ENCODE results near the gene KRT80.

The KRT80 gene

DNA sequence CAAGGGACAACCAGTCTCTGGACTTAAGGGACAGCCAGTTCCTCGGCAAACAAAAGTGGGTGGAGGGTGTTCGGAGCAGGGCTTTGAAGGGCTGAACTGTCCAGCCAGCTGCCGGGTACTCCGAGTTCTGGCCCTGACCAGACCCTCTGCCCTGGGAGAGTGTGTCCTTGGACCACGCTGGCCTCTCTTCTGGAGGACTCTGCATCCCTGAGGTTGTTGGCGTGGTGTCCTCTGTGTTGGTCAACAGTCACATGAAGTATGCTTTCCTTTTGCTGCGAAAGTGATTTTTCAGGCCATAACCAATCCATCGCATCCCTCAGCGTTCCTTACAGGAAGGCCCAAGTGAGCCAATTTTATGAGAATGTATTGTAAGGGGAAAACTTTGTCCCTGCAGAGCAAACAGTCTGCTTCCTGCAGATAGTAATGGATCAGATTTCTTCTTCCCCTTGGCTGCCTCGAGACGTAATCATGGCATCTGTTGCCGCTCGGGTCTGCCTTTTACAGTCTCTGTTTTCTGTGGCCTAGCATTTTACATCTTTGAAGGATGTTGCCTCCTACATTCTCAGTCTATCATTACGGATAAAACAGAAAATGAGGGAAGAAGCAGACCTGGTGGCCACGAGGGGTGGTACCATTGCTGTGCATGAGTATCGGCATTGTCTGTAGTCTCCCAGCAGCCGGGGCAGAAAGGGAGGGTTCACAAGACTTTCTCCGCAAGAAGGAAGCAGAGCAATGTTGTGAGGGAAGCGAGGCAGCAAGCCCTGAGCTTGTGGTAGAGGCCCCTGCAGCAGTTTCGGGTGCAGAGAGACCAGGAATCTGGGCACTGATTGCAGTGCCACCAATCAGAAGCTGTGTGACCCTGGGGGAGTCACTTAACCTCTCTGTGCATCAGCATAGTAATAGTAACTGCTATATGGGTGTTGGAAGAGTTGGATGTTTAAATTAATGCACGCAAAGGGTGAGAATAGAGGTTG lies 64.9 kb downstream of the KRT80 start:
- no peak for DNase-seq

DNA sequence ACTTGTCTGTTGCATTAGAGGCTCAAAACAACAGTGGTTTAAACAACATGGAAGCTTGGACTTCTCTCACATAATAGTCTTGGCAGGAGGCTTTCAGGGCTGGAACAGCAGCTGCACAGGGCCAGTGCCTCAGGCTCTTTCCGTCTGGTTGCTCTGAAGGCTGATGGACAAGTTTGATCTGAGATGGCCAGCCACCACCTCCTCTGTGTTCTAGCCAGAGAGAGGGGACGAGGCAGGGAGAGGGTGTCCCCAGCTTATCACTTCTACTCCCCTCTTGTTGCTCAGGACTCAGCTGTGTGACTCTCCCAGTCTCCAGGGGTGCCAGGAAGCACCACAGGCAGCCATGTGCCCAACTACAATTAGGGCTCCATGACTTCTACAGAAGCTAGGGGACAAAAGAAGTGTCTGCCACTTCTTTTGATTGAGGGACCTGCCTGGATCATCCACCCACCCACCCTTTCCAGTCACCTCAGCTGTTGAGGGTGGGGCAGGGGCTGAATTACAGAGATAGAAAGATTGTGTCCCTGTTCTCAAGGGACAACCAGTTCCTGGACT lies 65.7 kb downstream of the KRT80 start:
- no peak for DNase-seq

DNA sequence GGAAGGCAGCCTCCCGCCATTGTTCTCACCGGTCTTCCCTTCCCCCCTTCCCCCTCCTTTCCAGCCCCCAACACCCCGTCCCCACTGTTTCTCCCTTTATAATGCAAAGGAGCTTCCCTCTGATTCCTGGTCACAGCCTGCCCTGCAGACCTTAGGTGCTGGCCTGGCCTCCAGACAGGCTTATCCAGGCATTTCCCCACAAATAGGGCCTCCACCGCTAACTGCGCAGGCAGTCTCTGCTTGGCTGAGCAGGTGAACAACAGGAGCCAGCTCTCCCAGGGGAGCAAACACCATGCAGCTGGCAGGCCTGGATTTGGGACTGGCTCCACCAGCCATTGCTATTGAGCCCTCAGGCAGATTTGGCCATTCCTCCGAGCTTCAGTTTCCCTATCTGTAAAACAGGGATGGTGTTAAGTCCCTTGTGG lies 66.3 kb downstream of the KRT80 start:
- DNase-seq, result no peak

DNA sequence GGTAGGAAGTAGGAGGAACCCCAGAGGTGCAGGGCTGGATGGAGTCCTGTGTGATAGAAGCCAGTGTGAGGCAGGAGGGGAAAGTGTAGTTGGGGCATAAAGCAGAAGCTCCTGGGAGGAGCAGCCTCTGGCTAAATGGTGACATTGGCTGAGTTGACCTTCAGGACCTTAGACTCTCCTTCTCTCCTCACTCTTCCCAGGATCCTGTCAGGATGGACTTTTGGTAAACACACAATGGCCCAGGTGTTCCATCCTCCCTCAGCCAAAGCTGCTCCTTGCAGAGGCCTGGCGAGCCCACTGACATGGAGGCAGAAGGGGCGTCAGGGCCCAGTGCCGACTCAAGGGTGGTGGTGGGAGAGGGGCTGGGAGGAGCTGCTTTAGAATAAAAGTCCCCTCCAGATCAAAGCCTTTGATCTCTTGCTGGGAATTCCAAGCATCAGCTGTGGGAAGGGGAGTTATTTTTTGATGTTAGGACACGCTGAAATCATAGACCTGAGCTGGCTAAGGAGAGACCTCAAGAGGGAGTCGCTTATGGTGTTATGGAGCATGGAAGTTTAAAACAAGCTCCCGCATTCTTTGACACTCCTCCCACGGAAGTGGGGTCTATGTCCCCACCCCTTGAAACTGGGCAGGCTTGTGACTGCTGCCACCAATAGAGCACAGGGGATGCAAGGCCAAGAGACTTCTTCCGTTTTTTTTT lies 68.2 kb downstream of the KRT80 start:
- DNase-seq, result no peak

DNA sequence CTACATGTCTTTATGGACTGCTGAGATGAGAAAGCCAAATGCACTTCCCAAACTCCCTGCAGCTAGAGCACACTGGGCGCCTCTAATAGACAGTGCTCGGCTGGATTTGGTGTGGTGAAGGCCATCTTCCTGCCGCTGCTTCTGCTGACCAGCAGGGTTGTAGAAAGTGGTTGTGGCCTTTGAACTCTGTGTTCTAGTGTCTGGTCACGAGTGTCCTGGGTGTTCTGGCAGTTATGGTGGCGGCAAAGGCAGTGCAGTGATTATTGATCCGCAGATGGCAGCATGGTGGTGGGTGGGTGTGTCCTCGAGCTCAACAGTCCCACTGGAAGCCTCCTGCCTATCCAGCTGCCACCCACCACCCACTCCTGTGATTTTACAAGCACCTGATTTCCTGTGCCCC lies 68.9 kb downstream of the KRT80 start:
- no peak for DNase-seq

DNA sequence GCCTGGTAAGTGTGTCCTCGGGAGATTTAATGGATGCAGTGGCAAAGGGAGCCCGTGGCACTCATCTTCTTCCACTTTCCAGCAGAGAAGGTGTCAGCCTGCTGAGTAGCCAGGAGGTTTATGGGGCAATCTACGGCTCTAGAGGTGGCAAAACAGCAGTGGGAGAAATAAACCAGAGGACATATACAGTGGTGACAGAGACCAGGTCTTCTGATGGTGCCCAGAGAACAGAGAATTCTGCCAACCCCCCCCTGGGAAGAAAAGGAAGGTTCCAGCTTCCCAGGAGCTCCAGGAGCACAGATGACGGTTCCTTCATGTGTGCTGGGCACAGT lies 69.3 kb downstream of the KRT80 start:
- DNase-seq, result no peak

DNA sequence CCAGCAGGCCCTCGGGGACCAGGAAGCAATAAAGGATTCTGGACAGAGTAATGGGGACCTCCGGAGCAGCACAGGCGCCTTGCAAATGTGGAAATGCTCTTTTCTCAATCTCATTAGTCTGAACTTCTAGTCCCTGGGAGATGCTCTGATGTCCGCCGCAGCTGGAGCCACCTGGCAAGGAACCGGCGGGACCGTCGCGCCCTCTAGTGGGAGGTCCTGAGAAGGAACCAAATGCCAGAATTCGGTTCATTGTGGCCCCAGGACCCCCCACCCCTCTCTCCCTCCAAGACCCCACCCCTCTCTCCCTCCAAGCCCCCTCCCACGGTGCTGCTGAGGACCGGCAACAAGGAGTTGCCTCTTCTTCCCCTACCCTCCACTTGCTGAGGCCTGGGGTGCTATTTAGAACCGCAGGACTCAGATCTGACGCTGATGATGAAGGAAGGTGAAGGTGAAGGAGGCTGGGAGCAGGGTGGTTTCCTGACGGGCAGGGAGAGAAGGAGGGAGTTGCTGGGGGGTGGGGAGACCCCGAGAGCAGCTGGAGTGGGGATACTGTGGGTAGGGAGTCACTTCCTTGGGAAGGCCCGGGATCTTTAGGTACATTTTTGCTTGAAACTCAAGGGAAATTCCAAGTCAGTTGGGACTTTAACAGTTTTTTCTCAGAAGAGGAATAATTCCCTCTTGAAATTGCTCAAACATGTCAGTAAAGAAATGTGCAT lies 69.8 kb downstream of the KRT80 start:
- peak; percentile 30 for DNase-seq

DNA sequence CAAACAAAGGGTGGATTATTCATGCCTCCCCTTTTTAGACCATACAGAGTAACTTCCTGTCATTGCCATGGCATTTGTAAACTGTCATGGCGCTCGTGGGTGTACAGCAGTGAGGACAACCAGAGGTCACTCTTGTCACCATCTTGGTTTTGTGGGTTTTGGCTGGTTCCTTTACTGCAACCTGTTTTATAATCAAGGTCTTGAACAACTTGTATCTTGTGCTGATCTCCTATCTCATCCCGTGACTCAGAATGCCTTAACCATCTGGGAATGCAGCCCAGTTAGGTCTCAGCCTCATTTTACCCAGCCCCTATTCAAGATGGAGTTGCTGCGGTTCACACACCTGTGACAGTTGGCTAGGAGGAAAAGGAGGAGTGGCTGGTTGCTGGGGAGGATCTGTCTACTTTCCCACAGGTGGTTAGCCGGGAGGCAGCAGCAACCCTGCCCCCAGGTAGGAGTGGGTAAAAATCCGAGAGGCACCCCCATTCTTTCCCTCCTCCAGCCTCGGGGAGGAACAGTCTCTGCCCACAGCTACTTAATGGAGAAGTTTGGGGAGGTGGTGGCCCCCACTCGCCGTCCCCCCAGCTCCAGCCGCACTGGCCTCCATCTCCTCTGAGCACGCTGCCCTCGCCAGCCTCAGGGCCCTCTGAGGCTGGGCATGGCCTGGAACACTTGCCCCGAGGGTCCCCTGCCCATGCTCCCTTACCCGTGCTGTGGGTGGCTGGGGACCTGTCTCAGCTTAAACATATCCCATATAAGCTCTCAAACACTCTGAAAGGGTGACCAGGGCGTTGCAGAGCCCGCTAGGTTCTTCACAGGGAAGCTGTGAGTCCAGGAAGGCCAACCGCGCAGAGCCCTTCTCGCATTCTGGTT lies 70.6 kb downstream of the KRT80 start:
- DNase-seq, result no peak

DNA sequence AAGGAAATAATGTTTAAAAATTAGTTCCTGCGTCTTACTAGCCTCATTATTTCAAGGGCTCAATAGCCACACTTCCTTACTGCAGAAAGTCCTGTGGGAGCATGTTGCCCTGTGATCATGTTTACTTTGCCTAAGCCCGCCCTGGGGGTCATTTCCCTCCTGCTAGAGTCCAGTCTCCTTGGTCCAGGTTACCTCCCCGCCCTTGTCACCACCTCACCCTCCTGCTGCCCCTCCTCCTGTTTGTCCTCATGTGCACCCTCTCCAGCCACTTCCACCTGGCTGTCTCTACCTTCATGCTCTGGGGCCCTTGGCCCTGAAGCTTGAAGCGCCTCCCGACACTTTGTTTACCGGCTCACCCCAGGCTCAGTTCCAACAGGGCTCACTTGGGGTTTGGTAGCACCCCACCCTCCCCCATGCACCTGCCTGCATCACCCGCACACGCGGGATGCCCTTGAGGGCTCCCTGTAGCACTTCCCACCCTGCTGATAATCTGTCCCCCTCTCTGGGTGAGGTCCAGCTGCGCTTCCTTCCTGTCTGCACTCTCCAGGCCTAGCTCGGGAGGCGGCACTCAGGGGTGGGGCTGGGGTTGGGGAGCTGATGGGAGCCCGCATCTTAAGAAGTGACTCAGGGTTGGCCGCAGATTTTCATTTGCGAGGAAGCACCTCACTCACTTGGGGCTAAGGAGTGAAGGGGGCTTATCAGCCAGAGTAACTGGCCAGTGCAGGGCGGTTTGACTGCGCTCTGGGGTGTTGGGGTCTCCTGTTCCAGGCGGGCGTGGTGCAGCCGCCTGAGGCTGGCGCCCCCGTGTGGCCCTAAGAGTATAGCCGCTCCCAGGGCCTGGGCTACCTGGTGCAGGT lies 72.2 kb downstream of the KRT80 start:
- DNase-seq, result peak; percentile 17

Measured in stimulated activated naive CD4-positive, alpha-beta T cell treated with Interleukin-2 at 50 U/mL for 16 hours (primary cell).